T-cell (primary cell): ENCODE measurements around the gene SNRPA1. TPM values are rescaled to one million over a fixed set of nuclear protein-coding genes. Genes with fewer than 3 reads are reported as not detected.

Source experiments
- ATAC-seq, 4 experiments: fragments of 200-7000 bp in 3 of 4; fragments of 150-1000 bp in 1 of 4; cut with Tn5 transposase; replicated peaks in 1 of 4; 1 replicate in 3 of 4; 2 replicates in 1 of 4; pipeline ENCODE4 v1.10.0; 2021; ENCODE audit warnings: moderate library complexity in 3 of 4, mild to moderate bottlenecking in 2 of 4, moderate number of reproducible peaks in 1 of 4
- CTCF ChIA-PET, 2 donors: fragments of 300-600 bp; sonication (Branson Sonifier 250); formaldehyde crosslinking; loops; one replicate each; lab custom pipeline; 2022; ENCODE audit warnings: antibody characterized with exemption in 2 of 2; lab: Charles Lee
- POLR2A ChIA-PET, 2 donors: fragments of 300-600 bp; sonication (Branson Sonifier 250); formaldehyde crosslinking; loops; one replicate each; lab custom pipeline; 2022; ENCODE audit warnings: antibody characterized with exemption in 2 of 2; lab: Charles Lee
- DNase-seq, 35 experiments: peaks; one replicate each; pipeline versions ENCODE4 v3.0.0 to v3.0.0-alpha.2; 2013 to 2023
- H3K27ac ChIP-seq: one replicate; pipeline ENCODE4 v1.5.1; 2013; ENCODE audit warnings: low read length
- H3K27me3 ChIP-seq, 2 experiments: replicated peaks in 1 of 2; 1 replicate in 1 of 2; 2 replicates in 1 of 2; pipeline versions ENCODE4 v1.6.1 to v1.7.0; 2013; ENCODE audit warnings: low read length in 1 of 2, mixed read lengths in 1 of 2; ENCODE audit not compliant: control insufficient read depth in 2 of 2, insufficient read depth in 2 of 2; ENCODE audit errors: extremely low read depth in 1 of 2
- H3K36me3 ChIP-seq, 2 donors: 1 replicate in 1 of 2; 2 replicates in 1 of 2; pipeline versions ENCODE4 v1.6.1 to v1.7.0; 2013; ENCODE audit warnings: low read length in 1 of 2; ENCODE audit not compliant: control insufficient read depth in 2 of 2, insufficient read depth in 1 of 2; ENCODE audit errors: extremely low read depth in 1 of 2
- H3K4me1 ChIP-seq, 2 experiments: 1 replicate in 1 of 2; 2 replicates in 1 of 2; pipeline versions ENCODE4 v1.6.1 to v1.7.0; 2013; ENCODE audit warnings: low read length in 2 of 2, mixed read lengths in 1 of 2; ENCODE audit not compliant: insufficient read depth in 2 of 2, control insufficient read depth in 1 of 2; ENCODE audit errors: extremely low read depth in 1 of 2
- H3K4me3 ChIP-seq, 2 donors: 1 replicate in 1 of 2; 2 replicates in 1 of 2; pipeline versions ENCODE4 v1.5.1 to v1.7.0; 2013; ENCODE audit warnings: mild to moderate bottlenecking in 2 of 2, low read length in 1 of 2, moderate library complexity in 1 of 2; ENCODE audit not compliant: control insufficient read depth in 1 of 2; ENCODE audit errors: extremely low read depth in 1 of 2
- H3K9me3 ChIP-seq: 2 replicates; pipeline ENCODE4 v1.7.0; 2013
- H3K27ac Mint-ChIP-seq, 2 donors: one replicate each; pipeline ENCODE4 v1.8.0; 2020 to 2021; ENCODE audit warnings: mild to moderate bottlenecking in 2 of 2, mixed read lengths in 2 of 2
- H3K27me3 Mint-ChIP-seq, 2 donors: one replicate each; pipeline ENCODE4 v1.8.0; 2021 to 2022; ENCODE audit warnings: mixed read lengths in 2 of 2
- H3K36me3 Mint-ChIP-seq: one replicate; pipeline ENCODE4 v1.8.0; 2021; ENCODE audit warnings: mixed read lengths
- H3K4me1 Mint-ChIP-seq, 3 donors: one replicate each; pipeline ENCODE4 v1.8.0; 2020 to 2022; ENCODE audit warnings: mixed read lengths in 3 of 3, mild to moderate bottlenecking in 1 of 3
- H3K4me3 Mint-ChIP-seq, 3 donors: one replicate each; pipeline ENCODE4 v1.8.0; 2020 to 2022; ENCODE audit warnings: mild to moderate bottlenecking in 3 of 3, mixed read lengths in 3 of 3, moderate library complexity in 3 of 3
- H3K9me3 Mint-ChIP-seq, 3 donors: one replicate each; pipeline ENCODE4 v1.8.0; 2020 to 2022; ENCODE audit warnings: mixed read lengths in 3 of 3
- WGBS: methylation state at CpG from one replicate; pipeline ENCODE4 v1.1.5; 2013; ENCODE audit warnings: missing lambda C conversion rate; ENCODE audit not compliant: insufficient coverage; 5-methylcytosine and 5-hydroxymethylcytosine counted together
- total RNA-seq, 35 experiments: library from RNA in 6 of 35; stranded (reverse) in 6 of 35; fragments of 120-200 nt in 1 of 35; gene quantifications; one replicate each; pipeline versions ENCODE4 v1.2.1 to v1.2.4 and lab custom pipeline; 2013 to 2026

The SNRPA1 gene
- total RNA-seq, 5 donors from 2014 or later (not counting 1 experiment from before 2014, with no cell fraction given), result 77.0 to 199 (median 97.0) TPM

DNA sequence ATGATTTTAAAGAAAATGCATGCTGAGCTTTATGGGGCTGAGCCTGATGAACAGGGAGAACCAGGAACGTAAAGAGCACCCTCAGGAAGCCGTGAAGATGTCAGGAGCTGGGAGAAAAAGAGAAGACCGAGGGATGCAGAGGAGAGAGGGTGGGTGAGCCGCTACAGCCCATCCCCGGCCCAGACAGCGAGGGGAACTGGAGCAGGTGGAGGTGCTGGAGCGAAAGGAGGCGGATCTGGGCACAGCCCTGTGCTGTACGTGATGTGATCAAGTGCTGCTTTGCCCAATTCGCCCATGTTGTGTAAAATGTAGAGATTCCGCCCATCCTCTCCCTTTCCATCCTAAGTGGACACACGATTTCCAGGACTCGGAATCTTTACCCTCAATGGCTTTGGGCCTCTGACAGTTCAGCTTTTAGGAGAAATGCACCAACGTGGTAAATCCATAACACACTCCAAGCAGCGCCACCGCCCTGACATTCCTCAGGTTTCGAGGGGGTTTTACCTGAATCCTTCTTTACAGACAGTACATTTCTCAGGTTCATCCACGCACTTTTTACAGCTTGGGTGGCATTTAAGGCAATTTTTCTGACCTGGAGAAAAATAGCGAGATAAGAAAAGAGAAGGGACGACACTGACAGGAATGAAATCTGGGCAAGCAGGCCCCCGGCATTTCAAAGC, 27.1 kb upstream of the SNRPA1 start:
- no peaks in the 10 kb centered on the region for H3K36me3 ChIP-seq
- H3K27ac Mint-ChIP-seq, result no peak overlapping the region
- CTCF ChIA-PET, result no interaction called here

DNA sequence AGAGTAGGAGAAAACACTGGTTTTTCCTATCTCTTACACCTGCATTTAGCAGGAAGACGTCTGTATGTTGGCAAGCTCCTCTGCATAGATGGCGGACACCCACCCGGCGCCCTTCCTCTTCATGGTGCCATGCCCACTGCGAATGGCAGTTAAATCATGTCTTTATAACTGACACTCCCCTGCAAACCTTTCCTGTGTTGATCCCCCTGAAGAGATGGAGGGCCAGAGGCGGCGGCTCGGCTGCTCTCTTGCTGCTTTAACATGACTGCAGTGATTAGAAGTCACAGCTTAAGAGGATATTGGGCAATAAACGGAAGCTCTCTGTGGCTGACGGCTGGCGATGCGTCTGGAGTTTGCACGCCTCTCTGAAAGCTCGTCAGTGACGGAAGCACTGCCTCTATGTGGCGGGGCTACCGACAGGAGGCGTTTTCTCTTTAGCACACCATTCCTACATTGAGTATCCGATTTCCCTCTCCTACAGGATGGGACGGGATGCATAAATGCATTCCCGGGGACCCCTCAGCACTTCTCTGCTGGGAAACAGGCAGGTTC, 25.5 kb upstream of the SNRPA1 start:
- Histone ChIP-seq H3K4me3 (peak overlapping the region; percentile 36 to 58), H3K9me3 (no peaks in the 10 kb centered on the region), H3K27ac (peak overlapping the region; percentile 67), H3K4me1 (peaks cover 3 to 16% of the 10 kb centered on the region in 2 experiments), H3K36me3 (no peaks in the 10 kb centered on the region), H3K27me3 (peaks cover 0 to 48% of the 10 kb centered on the region in 2 experiments)
- 16% methylated on average over 18 of the region's 21 CpGs for whole genome bisulfite sequencing
- H3K27me3 Mint-ChIP-seq, result peaks cover 15 to 39% of the 10 kb centered on the region in 2 donors
- no peaks in the 10 kb centered on the region for H3K36me3 Mint-ChIP-seq
- DNase-seq (peak; percentile 37 to 82 (median 62)), ATAC-seq (peak; percentile 87 to 99 (median 96))
- ChIA-PET CTCF (interaction anchor here (0.6 to 2.3 kb wide), 14 partner anchors 13 to 478 kb away, joined by 3 to 14 read pairs (median 4); partner anchors contain the start of gene SNRPA1 (in 1 of the 2)), POLR2A (interaction anchor here (0.7 to 0.8 kb wide), 2 partner anchors 36 to 321 kb away, joined by 3 read pairs; no protein-coding TSS in a partner anchor)
- peak overlapping the region; percentile 69 to 79 (median 77) for H3K4me3 Mint-ChIP-seq
- H3K9me3 Mint-ChIP-seq, result no peaks in the 10 kb centered on the region
- H3K27ac Mint-ChIP-seq, result peak overlapping the region; percentile 92
- H3K4me1 Mint-ChIP-seq, result peaks cover 13 to 15% (median 14%) of the 10 kb centered on the region in 3 donors

More for the DNA sequence above, 27.1 kb upstream of the SNRPA1 start:
- H3K4me1 ChIP-seq, result peaks cover 3 to 16% of the 10 kb centered on the region in 2 experiments
- H3K9me3 ChIP-seq, result no peaks in the 10 kb centered on the region
- no peak overlapping the region for H3K27ac ChIP-seq
- no peaks in the 10 kb centered on the region for H3K9me3 Mint-ChIP-seq
- WGBS, result 86% methylated on average over 15 of the region's 21 CpGs
- H3K4me1 Mint-ChIP-seq, result peaks cover 13 to 15% (median 14%) of the 10 kb centered on the region in 3 donors
- H3K27me3 Mint-ChIP-seq, result peaks cover 20 to 50% of the 10 kb centered on the region in 2 donors
- POLR2A ChIA-PET, result no interaction called here
- H3K4me3 Mint-ChIP-seq, result no peak overlapping the region
- ATAC-seq (no peak), DNase-seq (no peak)
- H3K27me3 ChIP-seq, result peaks cover 0 to 57% of the 10 kb centered on the region in 2 experiments
- H3K36me3 Mint-ChIP-seq, result no peaks in the 10 kb centered on the region
- H3K4me3 ChIP-seq, result no peak overlapping the region

DNA sequence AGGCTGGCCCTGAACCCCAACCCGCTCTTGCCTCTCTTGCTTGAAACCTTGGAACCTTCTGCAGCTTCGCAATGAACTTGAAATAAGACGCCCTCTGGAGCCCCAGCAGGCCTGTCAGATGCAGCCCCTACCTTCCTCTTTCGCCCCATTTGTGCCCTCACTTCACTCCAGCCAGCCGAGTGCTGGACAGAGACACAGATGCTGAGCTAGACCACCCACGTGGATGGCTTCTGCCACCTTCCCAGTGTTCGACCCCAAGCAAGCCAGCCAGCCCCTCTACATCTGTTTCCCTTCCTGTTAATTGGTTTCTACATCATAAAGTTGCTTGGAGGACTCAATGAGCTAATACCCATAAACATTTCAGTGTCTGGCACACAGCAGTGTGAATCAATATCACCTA, 23.8 kb upstream of the SNRPA1 start:
- no peak overlapping the region for H3K27ac Mint-ChIP-seq
- no peak overlapping the region for H3K27ac ChIP-seq
- no peak overlapping the region for H3K4me3 ChIP-seq

DNA sequence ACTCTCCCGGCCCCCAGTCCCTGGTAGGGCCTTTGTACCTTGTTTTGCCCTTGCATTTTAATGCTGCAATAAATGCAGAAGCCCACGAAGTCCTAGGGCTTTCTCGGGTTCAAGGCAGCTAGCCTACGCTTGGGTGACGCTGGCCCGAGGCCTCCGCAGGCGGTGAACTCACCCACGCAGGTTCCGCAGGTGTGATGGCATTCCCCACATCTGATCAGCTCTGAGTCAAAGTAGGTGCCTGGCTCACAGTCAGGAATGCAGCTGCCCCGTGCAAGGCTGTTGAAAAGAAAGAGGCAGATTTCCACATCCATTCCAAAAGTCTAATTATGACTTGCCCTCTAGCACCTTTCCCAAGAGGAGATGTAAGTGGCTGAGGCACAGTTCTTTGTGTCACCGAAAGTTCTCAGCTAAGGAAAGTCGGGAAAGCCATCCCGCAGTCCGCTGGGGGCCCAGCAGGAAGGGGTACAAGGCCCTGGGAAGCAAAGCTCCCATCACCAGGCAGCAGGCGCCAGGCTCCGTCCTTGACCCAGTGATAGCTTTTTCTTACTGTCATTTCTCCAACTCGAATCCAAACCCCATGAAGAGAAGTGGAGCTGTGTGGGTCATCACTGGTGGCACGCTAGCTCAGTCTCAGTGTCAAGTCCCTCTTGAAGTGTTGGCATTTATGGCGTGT, 23.2 kb upstream of the SNRPA1 start:
- Histone ChIP-seq H3K4me1 (peaks cover 3 to 16% of the 10 kb centered on the region in 2 experiments), H3K4me3 (no peak overlapping the region), H3K27me3 (peaks cover 0 to 33% of the 10 kb centered on the region in 2 experiments), H3K27ac (no peak overlapping the region), H3K36me3 (no peaks in the 10 kb centered on the region), H3K9me3 (no peaks in the 10 kb centered on the region)
- no peak overlapping the region for H3K4me3 Mint-ChIP-seq
- ChIA-PET CTCF (interaction anchor here in 1 of 2 donors (0.9 to 2.3 kb wide), 2 partner anchors 29 to 323 kb away, joined by 3 to 14 read pairs; no protein-coding TSS in a partner anchor), POLR2A (interaction anchor here in 1 of 2 donors (0.5 kb wide), 1 partner anchor 30 kb away, joined by 4 read pairs; no protein-coding TSS in a partner anchor)
- no peaks in the 10 kb centered on the region for H3K9me3 Mint-ChIP-seq
- no peak for ATAC-seq
- no peak overlapping the region for H3K27ac Mint-ChIP-seq
- no peaks in the 10 kb centered on the region for H3K36me3 Mint-ChIP-seq
- peaks cover 13 to 15% (median 14%) of the 10 kb centered on the region in 3 donors for H3K4me1 Mint-ChIP-seq
- 90% methylated on average over 16 of the region's 20 CpGs for WGBS
- H3K27me3 Mint-ChIP-seq, result peaks cover 12 to 28% of the 10 kb centered on the region in 2 donors
- DNase-seq, result no peak

More for the DNA sequence above, 23.8 kb upstream of the SNRPA1 start:
- Mint-ChIP-seq H3K4me1 (peaks cover 13 to 15% (median 14%) of the 10 kb centered on the region in 3 donors), H3K36me3 (no peaks in the 10 kb centered on the region), H3K4me3 (no peak overlapping the region), H3K27me3 (peaks cover 12 to 29% of the 10 kb centered on the region in 2 donors), H3K9me3 (no peaks in the 10 kb centered on the region)
- H3K36me3 ChIP-seq, result no peaks in the 10 kb centered on the region
- WGBS, result 70% methylated on average over 5 of the region's 7 CpGs
- peaks cover 0 to 35% of the 10 kb centered on the region in 2 experiments for H3K27me3 ChIP-seq
- peaks cover 3 to 16% of the 10 kb centered on the region in 2 experiments for H3K4me1 ChIP-seq
- ChIA-PET POLR2A (interaction anchor here (0.5 to 0.6 kb wide), 2 partner anchors 31 to 313 kb away, joined by 4 to 10 read pairs; no protein-coding TSS in a partner anchor), CTCF (interaction anchor here in 1 of 2 donors (0.9 to 2.3 kb wide), 2 partner anchors 30 to 322 kb away, joined by 3 to 14 read pairs; no protein-coding TSS in a partner anchor)
- H3K9me3 ChIP-seq, result no peaks in the 10 kb centered on the region
- no peak for DNase-seq
- ATAC-seq, result no peak

DNA sequence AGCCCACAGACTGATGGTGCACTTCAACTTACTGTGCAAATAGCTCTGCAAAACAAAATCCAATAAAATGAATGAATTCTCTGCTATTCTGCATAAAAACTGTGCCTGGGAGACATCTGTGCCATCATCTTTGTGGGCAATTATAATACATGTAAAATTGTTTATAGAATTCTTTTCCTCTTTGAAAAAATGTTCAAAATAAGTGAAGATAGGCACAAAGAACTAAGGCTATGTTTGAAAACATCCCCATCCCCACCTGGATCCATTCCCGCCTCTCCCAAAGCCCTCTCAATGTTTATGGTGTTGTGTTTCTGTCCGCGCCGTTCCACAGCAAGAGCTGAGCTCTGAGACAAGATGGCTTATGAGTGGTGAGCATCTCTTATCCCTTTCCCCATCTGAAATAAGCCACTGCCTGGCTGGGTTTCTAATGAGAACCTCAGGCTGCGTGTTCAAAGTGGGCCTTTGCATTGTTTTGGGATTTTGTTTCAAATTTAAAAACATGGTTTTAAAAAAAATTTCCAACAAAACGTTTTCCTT, 22.4 kb upstream of the SNRPA1 start:
- no peak for ATAC-seq
- Histone ChIP-seq H3K4me1 (peaks cover 3 to 16% of the 10 kb centered on the region in 2 experiments), H3K27ac (no peak overlapping the region), H3K4me3 (no peak overlapping the region), H3K27me3 (peaks cover 0 to 31% of the 10 kb centered on the region in 2 experiments), H3K9me3 (no peaks in the 10 kb centered on the region), H3K36me3 (no peaks in the 10 kb centered on the region)
- H3K36me3 Mint-ChIP-seq, result no peaks in the 10 kb centered on the region
- H3K9me3 Mint-ChIP-seq, result no peaks in the 10 kb centered on the region
- ChIA-PET POLR2A (interaction anchor here in 1 of 2 donors (0.6 kb wide), 1 partner anchor 70 kb away, joined by 3 read pairs; no protein-coding TSS in a partner anchor), CTCF (no interaction called here)
- H3K4me3 Mint-ChIP-seq, result no peak overlapping the region
- H3K27me3 Mint-ChIP-seq, result peaks cover 12 to 28% of the 10 kb centered on the region in 2 donors
- peaks cover 13 to 15% (median 14%) of the 10 kb centered on the region in 3 donors for H3K4me1 Mint-ChIP-seq
- 20% methylated on average over 1 of the region's 6 CpGs for WGBS
- H3K27ac Mint-ChIP-seq, result no peak overlapping the region
- no peak for DNase-seq
